ENCODE results near the gene B3GNT5.

The B3GNT5 gene

DNA sequence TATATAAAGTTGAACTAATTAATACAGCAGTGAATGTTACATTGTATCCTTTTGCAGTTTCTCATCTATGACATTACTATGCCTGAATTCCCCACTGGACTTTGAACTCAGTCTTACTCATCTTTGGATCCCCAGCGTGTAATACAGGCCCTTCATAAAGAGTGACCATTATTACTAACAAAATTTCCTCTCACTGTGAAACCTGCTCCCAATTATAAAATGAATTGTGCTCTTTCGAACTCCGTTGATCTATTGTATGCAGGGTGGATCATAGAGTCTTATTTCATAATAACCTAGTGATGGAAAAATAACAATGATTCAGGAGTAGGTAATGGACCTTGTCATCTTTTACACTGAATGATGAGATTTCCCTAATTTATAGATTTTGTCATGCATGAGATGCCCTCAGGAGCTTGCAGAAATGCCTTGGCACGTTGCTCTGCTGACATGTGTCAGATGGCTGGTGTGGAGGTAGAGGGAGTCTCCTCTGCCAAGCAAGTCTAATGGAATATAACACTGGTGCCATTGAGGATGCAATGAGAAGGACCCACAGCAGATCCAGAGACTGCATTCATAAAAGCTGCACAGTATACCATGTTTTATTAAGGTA is 25.5 kb downstream of the B3GNT5 start:
- Histone ChIP-seq H3K9me3 (ENCODE audit: control insufficient read depth, insufficient read depth, low read length) (no peaks in the 10 kb centered on the region), H3K27me3 (ENCODE audit: control insufficient read depth, insufficient read depth, low read length) (no peaks in the 10 kb centered on the region), H3K27ac (ENCODE audit: low read depth, low read length) (no peak overlapping the region), H3K9ac (ENCODE audit: low read depth, low read length) (no peak overlapping the region), H3K4me3 (ENCODE audit: low read depth, low read length) (no peak overlapping the region), H3K4me1 (ENCODE audit: control insufficient read depth, insufficient read depth, low read length) (no peaks in the 10 kb centered on the region), H3K36me3 (ENCODE audit: control insufficient read depth, insufficient read depth, low read length) (no peaks in the 10 kb centered on the region)

DNA sequence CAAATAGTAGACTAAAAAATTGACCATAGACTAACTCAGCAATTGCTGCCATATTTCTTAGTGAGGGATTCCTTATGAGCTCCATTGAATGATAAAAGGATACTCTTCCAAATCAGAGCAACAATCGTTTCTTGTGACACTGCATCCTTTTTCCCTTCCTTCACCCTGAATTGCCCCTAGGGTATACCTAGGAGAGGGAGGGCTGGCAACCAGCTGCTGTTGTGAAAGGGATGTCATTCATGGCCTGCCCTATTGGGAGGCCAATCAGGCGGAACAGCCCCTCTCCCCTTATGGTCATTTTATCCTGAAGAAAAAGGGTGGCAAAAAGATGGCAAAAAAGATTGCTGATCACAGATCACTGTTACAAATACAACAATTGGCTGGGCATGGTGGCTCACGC is 26.3 kb downstream of the B3GNT5 start:
- H3K9me3 ChIP-seq (ENCODE audit: control insufficient read depth, insufficient read depth, low read length) = no peaks in the 10 kb centered on the region
- H3K27ac ChIP-seq (ENCODE audit: low read depth, low read length) = no peak overlapping the region
- H3K9ac ChIP-seq (ENCODE audit: low read depth, low read length) = no peak overlapping the region
- H3K36me3 ChIP-seq (ENCODE audit: control insufficient read depth, insufficient read depth, low read length) = no peaks in the 10 kb centered on the region
- H3K4me3 ChIP-seq (ENCODE audit: low read depth, low read length) = no peak overlapping the region
- H3K27me3 ChIP-seq (ENCODE audit: control insufficient read depth, insufficient read depth, low read length) = no peaks in the 10 kb centered on the region
- H3K4me1 ChIP-seq (ENCODE audit: control insufficient read depth, insufficient read depth, low read length) = no peaks in the 10 kb centered on the region

DNA sequence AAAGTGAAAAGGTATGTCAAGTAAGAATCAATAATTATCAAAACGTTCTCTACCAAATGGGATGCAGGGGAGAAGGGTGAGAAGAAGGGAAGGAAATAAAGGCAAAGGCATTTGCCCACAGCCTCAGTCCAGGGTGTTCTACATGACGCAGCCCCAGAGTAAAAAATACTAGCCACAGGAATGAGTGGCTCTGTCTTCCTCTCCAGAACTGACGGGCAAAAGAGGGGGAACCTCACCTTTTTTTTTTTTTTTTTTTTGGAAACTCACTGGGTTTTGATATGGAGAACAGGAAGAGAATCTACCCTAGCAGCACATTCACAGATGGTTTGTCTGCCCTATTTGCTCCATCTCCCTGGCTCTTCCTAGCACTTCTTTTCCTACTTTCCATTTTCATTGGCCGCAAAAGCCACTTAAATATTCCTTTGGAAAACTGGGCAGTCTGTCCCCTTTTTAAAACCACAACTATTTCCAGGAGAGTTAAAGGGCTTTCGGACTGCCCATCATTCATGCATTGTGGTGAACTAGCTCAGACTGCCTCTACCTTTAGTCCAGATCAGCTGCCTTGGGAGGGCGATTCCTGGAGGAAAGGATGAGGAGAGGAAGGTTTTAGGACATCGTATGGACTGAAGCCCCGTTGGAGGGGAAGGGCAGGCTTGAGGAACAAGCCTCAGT is 28.2 kb downstream of the B3GNT5 start:
- H3K4me3 ChIP-seq (ENCODE audit: low read depth, low read length) = no peak overlapping the region
- no peak overlapping the region for H3K9ac ChIP-seq (ENCODE audit: low read depth, low read length)
- H3K27ac ChIP-seq (ENCODE audit: low read depth, low read length) = no peak overlapping the region
- no peaks in the 10 kb centered on the region for H3K9me3 ChIP-seq (ENCODE audit: control insufficient read depth, insufficient read depth, low read length)
- H3K4me1 ChIP-seq (ENCODE audit: control insufficient read depth, insufficient read depth, low read length) = no peaks in the 10 kb centered on the region
- H3K36me3 ChIP-seq (ENCODE audit: control insufficient read depth, insufficient read depth, low read length) = no peaks in the 10 kb centered on the region
- no peaks in the 10 kb centered on the region for H3K27me3 ChIP-seq (ENCODE audit: control insufficient read depth, insufficient read depth, low read length)

DNA sequence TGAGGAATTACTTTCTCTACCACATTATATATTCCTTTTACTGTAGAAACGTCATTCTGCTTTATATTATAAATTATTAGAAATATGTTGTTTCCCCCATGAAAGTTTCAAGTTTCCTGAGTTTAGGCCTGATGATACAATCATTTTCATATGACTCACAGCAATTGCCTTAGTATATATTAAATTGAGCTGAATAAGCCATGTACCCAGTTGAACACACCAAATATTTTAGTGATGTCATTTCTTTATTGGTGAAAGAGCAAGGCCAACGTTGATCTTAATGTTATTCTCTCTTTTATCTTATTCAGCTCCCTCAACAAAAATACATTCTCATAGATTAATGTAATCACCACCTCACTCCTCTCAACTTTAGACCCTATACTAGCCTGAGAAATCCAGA is 30.8 kb downstream of the B3GNT5 start:
- H3K9me3 ChIP-seq (ENCODE audit: control insufficient read depth, insufficient read depth, low read length) = no peaks in the 10 kb centered on the region
- peaks cover 8% of the 10 kb centered on the region; the same call in 1 of the 2 replicates for H3K36me3 ChIP-seq (ENCODE audit: control insufficient read depth, insufficient read depth, low read length)
- H3K27me3 ChIP-seq (ENCODE audit: control insufficient read depth, insufficient read depth, low read length) = no peaks in the 10 kb centered on the region
- no peak overlapping the region for H3K27ac ChIP-seq (ENCODE audit: low read depth, low read length)
- no peaks in the 10 kb centered on the region for H3K4me1 ChIP-seq (ENCODE audit: control insufficient read depth, insufficient read depth, low read length)
- H3K9ac ChIP-seq (ENCODE audit: low read depth, low read length) = no peak overlapping the region
- H3K4me3 ChIP-seq (ENCODE audit: low read depth, low read length) = no peak overlapping the region

DNA sequence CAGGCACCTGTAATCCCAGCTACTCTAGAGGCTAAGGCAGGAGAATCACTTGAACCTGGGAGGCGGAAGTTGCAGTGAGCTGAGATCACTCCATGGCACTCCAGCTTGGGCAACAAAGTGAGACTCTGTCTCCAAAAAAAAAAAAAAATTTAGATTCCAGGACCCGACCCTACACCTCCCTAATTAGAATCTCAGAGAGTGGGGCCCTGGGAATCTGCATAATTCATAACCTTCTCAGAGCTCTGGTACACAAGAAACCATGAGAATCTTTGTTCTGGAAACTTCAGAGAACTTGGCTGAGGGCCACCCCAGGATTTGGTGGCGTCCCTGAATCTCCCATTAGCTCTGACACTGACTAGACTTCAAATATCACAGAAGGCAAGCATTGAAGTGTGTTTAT is 31.5 kb downstream of the B3GNT5 start:
- Histone ChIP-seq H3K27me3 (ENCODE audit: control insufficient read depth, insufficient read depth, low read length) (no peaks in the 10 kb centered on the region), H3K4me3 (ENCODE audit: low read depth, low read length) (no peak overlapping the region), H3K9ac (ENCODE audit: low read depth, low read length) (no peak overlapping the region), H3K36me3 (ENCODE audit: control insufficient read depth, insufficient read depth, low read length) (peaks cover 8% of the 10 kb centered on the region; the same call in 1 of the 2 replicates), H3K27ac (ENCODE audit: low read depth, low read length) (no peak overlapping the region), H3K9me3 (ENCODE audit: control insufficient read depth, insufficient read depth, low read length) (no peaks in the 10 kb centered on the region), H3K4me1 (ENCODE audit: control insufficient read depth, insufficient read depth, low read length) (no peaks in the 10 kb centered on the region)

DNA sequence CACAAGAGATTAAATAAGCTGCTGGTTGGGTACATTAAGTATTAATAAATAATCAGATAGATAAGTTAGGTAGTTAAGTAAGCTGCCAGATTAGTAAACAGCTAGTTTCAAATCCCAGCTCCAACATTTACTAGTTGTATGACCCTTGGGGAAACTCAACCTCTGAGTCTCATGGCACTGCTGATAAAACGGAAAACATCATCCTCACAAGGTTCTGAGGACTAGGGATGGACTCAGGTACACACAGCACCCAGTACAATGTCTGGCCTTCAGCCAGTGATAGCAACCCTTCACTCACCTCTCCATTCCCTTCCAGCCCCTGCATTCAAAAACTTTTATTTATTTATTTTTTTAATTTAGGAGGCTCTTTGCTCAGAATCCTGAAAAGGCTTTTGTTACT is 32.3 kb downstream of the B3GNT5 start:
- H3K36me3 ChIP-seq (ENCODE audit: control insufficient read depth, insufficient read depth, low read length) = peaks cover 8% of the 10 kb centered on the region; the same call in 1 of the 2 replicates
- no peak overlapping the region for H3K9ac ChIP-seq (ENCODE audit: low read depth, low read length)
- H3K9me3 ChIP-seq (ENCODE audit: control insufficient read depth, insufficient read depth, low read length) = no peaks in the 10 kb centered on the region
- H3K27me3 ChIP-seq (ENCODE audit: control insufficient read depth, insufficient read depth, low read length) = no peaks in the 10 kb centered on the region
- no peaks in the 10 kb centered on the region for H3K4me1 ChIP-seq (ENCODE audit: control insufficient read depth, insufficient read depth, low read length)
- no peak overlapping the region for H3K27ac ChIP-seq (ENCODE audit: low read depth, low read length)
- no peak overlapping the region for H3K4me3 ChIP-seq (ENCODE audit: low read depth, low read length)

DNA sequence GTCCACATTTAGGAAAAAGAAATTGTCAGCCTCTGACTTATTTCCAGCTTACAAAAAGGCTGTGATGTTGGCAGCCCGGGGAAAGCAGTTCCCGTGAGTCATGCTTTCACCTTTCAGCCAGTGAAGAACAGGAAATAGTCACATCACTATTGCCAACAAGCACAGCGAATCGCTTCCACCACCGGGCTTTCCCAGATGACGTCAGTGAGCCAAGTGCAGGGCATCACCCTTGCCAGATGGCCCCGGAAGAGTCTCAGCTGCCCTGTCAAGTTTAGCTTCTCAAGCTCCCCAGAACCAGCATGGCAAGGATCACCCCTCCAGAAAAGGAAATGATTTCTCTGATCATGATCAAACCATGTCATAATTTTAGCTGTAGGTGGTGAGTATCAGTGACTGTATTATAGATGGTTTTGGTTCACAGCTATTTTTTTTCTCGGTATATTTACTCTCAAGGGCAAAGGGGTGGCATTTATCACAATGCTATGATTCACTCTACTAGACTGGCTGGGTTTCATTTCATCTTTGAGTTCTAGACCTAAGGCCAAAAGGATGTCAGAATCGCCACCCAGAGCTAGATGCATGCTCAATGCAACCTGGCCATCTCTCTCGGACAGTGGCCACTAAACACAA is 32.9 kb downstream of the B3GNT5 start:
- Histone ChIP-seq H3K27ac (ENCODE audit: low read depth, low read length) (no peak overlapping the region), H3K9me3 (ENCODE audit: control insufficient read depth, insufficient read depth, low read length) (no peaks in the 10 kb centered on the region), H3K4me1 (ENCODE audit: control insufficient read depth, insufficient read depth, low read length) (no peaks in the 10 kb centered on the region), H3K27me3 (ENCODE audit: control insufficient read depth, insufficient read depth, low read length) (no peaks in the 10 kb centered on the region), H3K4me3 (ENCODE audit: low read depth, low read length) (no peak overlapping the region), H3K9ac (ENCODE audit: low read depth, low read length) (no peak overlapping the region), H3K36me3 (ENCODE audit: control insufficient read depth, insufficient read depth, low read length) (peaks cover 9% of the 10 kb centered on the region)

DNA sequence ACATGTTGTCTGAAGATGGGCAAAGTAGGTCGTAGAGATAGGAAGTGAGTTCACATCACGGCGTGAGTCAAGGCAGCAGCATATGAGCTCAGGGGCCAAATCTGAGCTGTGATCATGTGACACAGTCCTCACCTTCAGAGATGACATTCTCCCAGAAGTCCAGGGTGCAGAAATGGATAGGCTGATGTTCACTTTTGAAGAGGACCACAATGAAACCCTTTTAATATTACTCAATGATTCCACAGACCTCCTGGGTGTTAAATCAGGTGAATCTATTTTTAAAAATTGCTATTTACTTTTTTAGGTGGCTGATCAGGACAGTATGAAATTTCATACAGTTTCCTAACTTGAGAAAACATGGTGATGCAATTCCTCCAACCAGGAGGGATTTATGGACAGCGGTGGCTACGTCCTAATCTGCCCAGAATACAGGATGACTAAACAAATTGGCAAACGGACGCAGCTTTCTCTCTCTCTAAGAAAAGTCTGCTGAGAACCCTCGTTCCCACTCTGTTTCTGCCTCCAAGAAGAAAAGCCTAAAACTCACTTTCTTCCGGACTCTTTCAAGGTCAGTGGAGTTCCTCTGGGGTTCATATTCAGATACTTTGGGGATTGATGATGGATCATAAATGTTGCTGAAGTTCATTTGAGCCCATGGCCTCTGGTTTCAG is 34.4 kb downstream of the B3GNT5 start:
- Histone ChIP-seq H3K9me3 (ENCODE audit: control insufficient read depth, insufficient read depth, low read length) (no peaks in the 10 kb centered on the region), H3K9ac (ENCODE audit: low read depth, low read length) (no peak overlapping the region), H3K4me3 (ENCODE audit: low read depth, low read length) (no peak overlapping the region), H3K4me1 (ENCODE audit: control insufficient read depth, insufficient read depth, low read length) (no peaks in the 10 kb centered on the region), H3K36me3 (ENCODE audit: control insufficient read depth, insufficient read depth, low read length) (peaks cover 14% of the 10 kb centered on the region), H3K27me3 (ENCODE audit: control insufficient read depth, insufficient read depth, low read length) (no peaks in the 10 kb centered on the region), H3K27ac (ENCODE audit: low read depth, low read length) (no peak overlapping the region)

DNA sequence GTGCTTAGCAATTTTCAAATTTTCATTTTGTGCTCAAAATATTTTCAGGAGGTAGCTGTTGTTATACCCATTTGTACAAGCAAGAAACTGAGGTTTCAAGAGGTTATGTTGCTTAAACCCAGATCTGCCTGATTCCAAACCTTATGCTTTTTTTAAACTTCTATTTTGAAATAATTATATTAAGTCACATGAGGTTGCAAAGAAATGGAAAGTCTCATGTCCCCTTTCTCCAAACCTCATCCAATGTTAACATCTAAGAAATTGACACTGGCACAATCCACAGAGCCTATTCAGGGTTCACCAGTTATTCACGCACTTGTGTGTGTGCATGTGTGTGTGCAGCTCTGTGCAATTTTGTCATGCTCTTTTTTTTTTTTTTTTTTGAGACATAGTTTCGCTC is 35.1 kb downstream of the B3GNT5 start:
- Histone ChIP-seq H3K9ac (ENCODE audit: low read depth, low read length) (no peak overlapping the region), H3K4me3 (ENCODE audit: low read depth, low read length) (no peak overlapping the region), H3K9me3 (ENCODE audit: control insufficient read depth, insufficient read depth, low read length) (no peaks in the 10 kb centered on the region), H3K27me3 (ENCODE audit: control insufficient read depth, insufficient read depth, low read length) (no peaks in the 10 kb centered on the region), H3K36me3 (ENCODE audit: control insufficient read depth, insufficient read depth, low read length) (peaks cover 14% of the 10 kb centered on the region), H3K27ac (ENCODE audit: low read depth, low read length) (no peak overlapping the region), H3K4me1 (ENCODE audit: control insufficient read depth, insufficient read depth, low read length) (no peaks in the 10 kb centered on the region)

DNA sequence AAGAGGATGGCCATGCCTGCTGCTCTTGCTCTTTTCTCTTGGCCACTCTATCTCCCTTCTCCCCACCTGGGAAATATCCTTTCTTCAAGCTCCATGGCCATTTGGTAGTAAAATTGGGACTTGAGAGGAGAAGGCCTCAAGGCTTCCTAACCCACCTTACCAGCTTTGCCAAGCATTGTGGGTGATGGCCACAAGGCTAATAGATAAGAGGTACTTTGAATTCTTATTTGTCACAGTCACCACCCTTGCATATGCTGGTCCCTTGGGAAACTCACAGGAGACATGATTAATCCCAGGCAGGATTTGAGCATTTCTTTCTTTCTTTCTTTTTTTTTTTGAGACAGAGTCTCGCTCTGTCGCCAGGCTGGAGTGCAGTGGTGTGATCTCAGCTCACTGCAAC is 37.2 kb downstream of the B3GNT5 start:
- no peak overlapping the region for H3K27ac ChIP-seq (ENCODE audit: low read depth, low read length)
- no peaks in the 10 kb centered on the region for H3K9me3 ChIP-seq (ENCODE audit: control insufficient read depth, insufficient read depth, low read length)
- H3K27me3 ChIP-seq (ENCODE audit: control insufficient read depth, insufficient read depth, low read length) = no peaks in the 10 kb centered on the region
- no peak overlapping the region for H3K9ac ChIP-seq (ENCODE audit: low read depth, low read length)
- peaks cover 18% of the 10 kb centered on the region for H3K36me3 ChIP-seq (ENCODE audit: control insufficient read depth, insufficient read depth, low read length)
- H3K4me1 ChIP-seq (ENCODE audit: control insufficient read depth, insufficient read depth, low read length) = no peaks in the 10 kb centered on the region
- no peak overlapping the region for H3K4me3 ChIP-seq (ENCODE audit: low read depth, low read length)

DNA sequence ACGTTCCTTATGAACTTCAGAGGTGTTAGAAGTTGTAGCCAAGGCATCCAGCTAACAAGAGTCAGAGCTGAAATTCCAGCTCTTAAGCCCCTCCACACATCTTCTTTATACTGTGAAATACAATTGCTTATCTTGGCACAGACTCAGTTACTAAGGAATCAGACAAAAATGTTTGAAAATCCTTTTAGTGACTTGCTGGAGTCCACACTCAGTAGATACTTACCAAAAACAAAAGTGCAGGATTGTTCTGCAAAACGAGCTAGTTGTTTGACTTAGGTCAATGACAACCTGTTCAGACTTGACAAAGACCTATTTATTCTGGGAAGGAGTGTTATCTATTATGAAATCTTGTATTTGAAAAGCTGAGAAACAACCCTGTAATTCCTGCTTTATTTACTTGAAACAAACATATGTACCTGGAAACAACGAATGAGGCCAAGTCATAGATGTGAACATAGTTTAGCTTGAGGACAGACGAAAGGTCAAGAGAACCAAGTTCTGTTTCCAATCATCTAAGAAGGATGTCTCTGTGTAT is 38.5 kb downstream of the B3GNT5 start:
- Histone ChIP-seq H3K27me3 (ENCODE audit: control insufficient read depth, insufficient read depth, low read length) (no peaks in the 10 kb centered on the region), H3K36me3 (ENCODE audit: control insufficient read depth, insufficient read depth, low read length) (peaks cover 23% of the 10 kb centered on the region), H3K27ac (ENCODE audit: low read depth, low read length) (no peak overlapping the region), H3K9ac (ENCODE audit: low read depth, low read length) (no peak overlapping the region), H3K9me3 (ENCODE audit: control insufficient read depth, insufficient read depth, low read length) (no peaks in the 10 kb centered on the region), H3K4me3 (ENCODE audit: low read depth, low read length) (no peak overlapping the region), H3K4me1 (ENCODE audit: control insufficient read depth, insufficient read depth, low read length) (no peaks in the 10 kb centered on the region)
